ENCODE results near the gene COL4A6.

GRCh38 chrX:108264376-108264775 lies 173.8 kb downstream of the COL4A6 start:
- TF ChIP-seq, protein P1, sequence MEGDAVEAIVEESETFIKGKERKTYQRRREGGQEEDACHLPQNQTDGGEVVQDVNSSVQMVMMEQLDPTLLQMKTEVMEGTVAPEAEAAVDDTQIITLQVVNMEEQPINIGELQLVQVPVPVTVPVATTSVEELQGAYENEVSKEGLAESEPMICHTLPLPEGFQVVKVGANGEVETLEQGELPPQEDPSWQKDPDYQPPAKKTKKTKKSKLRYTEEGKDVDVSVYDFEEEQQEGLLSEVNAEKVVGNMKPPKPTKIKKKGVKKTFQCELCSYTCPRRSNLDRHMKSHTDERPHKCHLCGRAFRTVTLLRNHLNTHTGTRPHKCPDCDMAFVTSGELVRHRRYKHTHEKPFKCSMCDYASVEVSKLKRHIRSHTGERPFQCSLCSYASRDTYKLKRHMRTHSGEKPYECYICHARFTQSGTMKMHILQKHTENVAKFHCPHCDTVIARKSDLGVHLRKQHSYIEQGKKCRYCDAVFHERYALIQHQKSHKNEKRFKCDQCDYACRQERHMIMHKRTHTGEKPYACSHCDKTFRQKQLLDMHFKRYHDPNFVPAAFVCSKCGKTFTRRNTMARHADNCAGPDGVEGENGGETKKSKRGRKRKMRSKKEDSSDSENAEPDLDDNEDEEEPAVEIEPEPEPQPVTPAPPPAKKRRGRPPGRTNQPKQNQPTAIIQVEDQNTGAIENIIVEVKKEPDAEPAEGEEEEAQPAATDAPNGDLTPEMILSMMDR (conservative IDR thresholded peaks at IDR 0.05; ENCODE audit: low read length): no peak
- no peak for TF ChIP-seq EZH2phosphoT487 (IDR thresholded peaks at IDR 0.05; ENCODE audit: borderline replicate concordance, low read depth, low read length)

All from OCI-LY7 (cell line).